Myometrial cell (primary cell): ENCODE data around the gene SCEL. TPM values are rescaled to one million over a fixed set of nuclear protein-coding genes. Genes with fewer than 3 reads are reported as not detected.

Experiments used
- total RNA-seq: library from RNA; depleted of rRNA; stranded (reverse); fragments of >200 nt; gene quantifications from 2 replicates; pipeline ENCODE4 v1.2.3, GENCODE V29; 2015

Gene SCEL
- total RNA-seq = not detected in 2 replicates

GRCh38 chr13:77535448-77535847, at the start of gene SCEL:
SCEL (plus strand) TSS chr13:77535706; CDS start chr13:77555876, 20,170 bp downstream.

Other genes with a start within 250 kb of the SCEL start
- gene MYCBP2, start 208.6 kb upstream of the SCEL start, total RNA-seq = 16.7 and 34.9 TPM in 2 replicates
- not detected in 2 replicates for gene SLAIN1, start 162.0 kb downstream of the SCEL start, total RNA-seq